GM12874 (cell line): ENCODE results near the gene OMA1.

Source experiments
- TF ChIP-seq, protein P1 (sequence below): IDR thresholded peaks from 2 replicates; pipeline ENCODE4 v1.5.1; 2011; ENCODE audit warnings: low read depth, mild to moderate bottlenecking, control low read depth, low read length, moderate library complexity; ENCODE audit not compliant: insufficient read depth

Gene OMA1

DNA sequence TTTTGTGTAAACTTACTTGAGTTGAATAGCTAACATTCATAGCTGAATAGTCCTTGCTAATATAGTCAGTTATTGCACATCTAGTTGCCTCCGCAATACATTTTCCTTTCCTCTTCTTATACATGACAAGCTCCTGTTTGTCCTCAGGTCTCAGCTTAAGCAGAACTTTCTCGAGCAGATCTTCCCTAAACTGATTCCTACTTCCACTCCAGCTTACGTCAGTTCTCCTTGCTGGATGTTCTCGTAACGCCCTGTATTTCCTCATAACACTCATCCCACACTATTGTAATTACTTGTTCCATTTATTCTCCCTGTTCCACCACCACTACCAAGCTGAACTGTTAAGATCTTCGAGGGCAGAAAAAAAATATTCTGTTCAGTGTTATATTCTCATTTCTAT, 15.1 kb upstream of the OMA1 start:
- TF ChIP-seq, protein P1, sequence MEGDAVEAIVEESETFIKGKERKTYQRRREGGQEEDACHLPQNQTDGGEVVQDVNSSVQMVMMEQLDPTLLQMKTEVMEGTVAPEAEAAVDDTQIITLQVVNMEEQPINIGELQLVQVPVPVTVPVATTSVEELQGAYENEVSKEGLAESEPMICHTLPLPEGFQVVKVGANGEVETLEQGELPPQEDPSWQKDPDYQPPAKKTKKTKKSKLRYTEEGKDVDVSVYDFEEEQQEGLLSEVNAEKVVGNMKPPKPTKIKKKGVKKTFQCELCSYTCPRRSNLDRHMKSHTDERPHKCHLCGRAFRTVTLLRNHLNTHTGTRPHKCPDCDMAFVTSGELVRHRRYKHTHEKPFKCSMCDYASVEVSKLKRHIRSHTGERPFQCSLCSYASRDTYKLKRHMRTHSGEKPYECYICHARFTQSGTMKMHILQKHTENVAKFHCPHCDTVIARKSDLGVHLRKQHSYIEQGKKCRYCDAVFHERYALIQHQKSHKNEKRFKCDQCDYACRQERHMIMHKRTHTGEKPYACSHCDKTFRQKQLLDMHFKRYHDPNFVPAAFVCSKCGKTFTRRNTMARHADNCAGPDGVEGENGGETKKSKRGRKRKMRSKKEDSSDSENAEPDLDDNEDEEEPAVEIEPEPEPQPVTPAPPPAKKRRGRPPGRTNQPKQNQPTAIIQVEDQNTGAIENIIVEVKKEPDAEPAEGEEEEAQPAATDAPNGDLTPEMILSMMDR: no peak

DNA sequence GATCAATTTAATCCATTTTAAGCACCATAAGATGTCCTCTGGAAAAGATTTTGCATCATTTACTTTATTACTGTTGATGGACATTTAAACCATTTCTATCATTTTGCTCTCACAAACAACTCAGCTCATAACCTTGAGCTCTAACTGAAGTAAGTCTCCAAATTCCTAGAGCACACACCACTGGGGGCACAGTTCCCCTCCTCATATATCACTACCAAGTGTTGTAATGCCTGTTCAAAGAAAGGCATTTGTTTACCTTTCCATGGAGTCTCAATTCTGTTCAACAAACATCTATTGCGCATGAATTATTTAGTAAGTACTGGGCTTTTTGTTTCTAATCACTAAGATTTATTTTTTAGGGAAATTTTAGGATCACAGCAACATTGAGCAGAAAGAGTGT, 8.9 kb upstream of the OMA1 start:
- TF ChIP-seq, protein P1: no peak

DNA sequence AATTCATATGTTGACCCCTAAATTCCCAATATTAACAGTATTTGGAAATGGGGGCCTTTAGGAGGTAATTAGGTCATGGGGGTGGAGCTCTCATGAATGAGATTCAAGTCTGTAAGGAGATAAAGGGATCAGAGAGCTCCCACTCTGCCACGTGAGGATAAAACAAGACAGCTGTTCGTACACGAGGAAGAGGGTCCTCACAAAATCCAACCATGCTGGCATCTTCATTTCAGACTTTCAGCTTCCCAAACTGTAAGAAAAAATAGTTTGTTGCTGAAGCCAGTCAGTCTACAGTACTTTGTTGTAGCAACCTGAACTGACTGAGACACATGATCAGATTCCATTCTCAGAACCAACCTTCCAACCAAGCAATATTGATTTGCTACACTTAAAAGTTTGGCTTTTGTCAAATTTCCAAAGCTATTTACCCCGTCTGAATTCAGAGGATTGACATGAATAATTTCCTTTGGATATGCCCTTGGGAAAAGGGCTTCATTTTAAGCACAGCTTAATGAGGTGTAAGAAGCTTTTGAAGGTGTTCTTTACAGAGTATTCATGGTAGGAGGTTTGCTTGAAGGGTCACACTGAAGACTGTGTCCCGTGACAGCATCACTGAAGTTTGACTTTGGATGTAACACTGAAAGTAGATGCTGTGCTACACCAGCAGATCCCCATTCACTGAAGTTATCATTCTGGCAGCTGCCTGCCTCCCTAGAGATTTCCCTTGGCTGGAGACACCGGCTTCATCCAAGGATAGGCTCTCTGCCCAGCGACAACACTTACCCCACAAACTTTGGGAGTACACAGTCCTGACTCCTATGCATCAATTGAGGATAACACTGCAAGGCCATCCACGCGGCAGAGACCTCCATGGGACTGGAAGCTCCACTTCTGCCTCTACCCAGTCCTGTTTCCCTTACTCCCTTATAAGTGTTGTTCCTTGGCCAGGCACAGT, 4.9 kb upstream of the OMA1 start:
- TF ChIP-seq, protein P1: no peak

DNA sequence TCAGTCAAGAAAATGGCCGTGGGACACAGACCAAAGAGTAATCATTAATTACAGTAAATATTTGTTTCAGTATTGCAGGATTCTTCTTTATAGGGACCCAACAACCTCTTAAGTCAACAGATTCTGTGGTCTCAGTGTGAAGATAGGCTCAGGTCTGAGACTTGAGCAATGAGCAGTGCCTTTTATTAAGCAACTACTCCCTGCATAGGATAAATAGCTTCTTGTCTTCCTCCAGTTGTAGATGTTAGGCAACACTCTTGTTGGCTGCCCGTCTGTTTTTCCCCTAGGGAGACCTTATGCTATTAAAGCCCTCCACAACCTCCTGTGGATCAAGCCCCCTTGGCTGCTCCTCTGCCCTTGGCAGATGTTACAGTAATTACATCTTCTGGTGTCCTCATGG, 1.8 kb upstream of the OMA1 start:
- TF ChIP-seq, protein P1: no peak

DNA sequence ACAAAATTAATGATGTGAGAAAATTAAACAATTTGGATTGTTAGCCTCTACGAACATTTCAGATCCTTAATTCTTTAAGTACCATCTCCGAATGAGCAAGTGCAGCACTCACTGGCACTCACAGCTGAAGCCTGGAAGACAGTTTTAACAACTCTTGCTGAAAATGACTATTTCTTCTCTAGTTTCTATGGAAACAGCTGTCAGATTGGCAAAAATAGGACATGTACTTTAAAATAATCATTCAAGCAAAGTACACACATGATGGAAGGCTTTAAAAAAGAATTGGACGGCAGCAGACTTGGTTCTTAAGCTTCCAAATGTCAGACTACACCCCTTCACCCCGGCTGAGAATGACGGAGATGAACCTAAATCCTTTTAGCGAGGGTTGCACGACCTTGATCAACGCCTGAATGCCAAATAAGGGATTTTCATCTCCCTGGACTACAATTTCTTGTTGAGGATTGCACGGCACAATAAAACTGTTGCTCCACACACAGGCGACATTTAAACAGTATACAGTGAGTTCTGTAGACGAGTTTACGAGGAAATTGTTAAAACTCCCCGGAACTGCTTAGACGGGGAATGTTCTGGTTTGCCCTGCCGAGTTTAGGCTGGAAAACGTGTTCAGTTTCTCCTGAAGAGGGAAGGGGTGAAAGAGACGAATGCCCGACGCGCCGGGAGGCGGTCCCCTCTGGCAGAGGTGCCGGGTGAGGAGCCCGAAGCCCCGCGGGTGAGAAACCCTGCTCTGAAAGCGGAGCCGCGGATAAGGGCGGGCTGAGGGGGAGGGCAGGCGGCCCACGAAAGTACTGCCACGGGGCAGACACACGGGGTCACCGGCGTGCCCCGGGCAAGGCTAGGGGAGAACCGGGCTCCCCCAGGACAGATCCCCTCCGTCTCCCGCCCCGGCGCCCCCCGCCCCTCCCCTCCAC, 671 bp downstream of the OMA1 start:
- TF ChIP-seq, protein P1: no peak

DNA sequence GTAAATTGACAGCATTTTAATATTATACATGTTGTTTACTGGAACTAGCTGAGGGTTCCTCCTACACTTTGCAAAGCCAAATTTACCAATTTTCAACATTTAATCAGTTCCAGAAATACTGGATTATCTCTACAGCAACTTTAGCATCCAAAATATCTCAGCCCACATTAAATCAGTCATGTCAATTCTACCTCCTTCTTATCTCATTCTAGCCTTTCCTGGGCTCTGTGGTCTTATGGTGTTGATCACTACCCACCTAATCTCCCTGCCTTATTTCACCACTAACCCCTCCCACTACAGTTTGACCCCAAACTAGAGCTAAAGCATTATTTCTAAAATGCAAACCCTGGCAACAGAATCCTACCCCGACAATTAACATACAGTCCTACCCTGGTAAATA, 3.3 kb downstream of the OMA1 start:
- TF ChIP-seq, protein P1: no peak

DNA sequence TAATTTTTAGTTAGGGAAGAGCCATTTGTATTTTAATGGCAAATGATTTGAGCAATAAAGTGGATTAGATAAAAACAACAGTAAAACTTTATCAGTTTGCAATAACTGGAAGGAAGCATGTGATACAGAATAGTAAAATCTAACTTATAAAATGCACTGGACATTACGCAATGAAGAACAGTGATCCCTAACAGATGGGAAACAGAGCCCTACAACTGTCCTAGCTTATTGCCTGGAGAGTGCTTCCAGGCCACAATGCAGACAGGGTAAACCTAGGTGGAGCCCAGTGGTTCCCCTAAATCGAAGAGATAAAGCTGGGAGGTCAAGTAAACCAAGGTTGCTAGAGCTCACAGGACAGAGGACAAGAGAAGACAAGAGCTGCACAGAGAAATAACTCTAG, 7.0 kb downstream of the OMA1 start:
- TF ChIP-seq, protein P1: no peak
